HG02981 (cell line): ENCODE measurements around the gene CCDC12.

ENCODE experiments used
- ATAC-seq: cut with Tn5 transposase; IDR thresholded peaks from one replicate; pipeline ENCODE4 v1.9.1; 2021; ENCODE audit warnings: mild to moderate bottlenecking, moderate library complexity; ENCODE audit not compliant: unreplicated experiment

Gene CCDC12

GRCh38 chr3:46878781-46879436, 97.6 kb downstream of the CCDC12 start:
- no peak for ATAC-seq

- ATAC-seq, result no peak
Measured at GRCh38 chr3:46877406-46878125, 99.0 kb downstream of the CCDC12 start, which contains the start of gene PTH1R. Gene PTH1R (plus strand): TSS chr3:46877721. CDS start chr3:46883560, 5,839 bp downstream.

- no peak for ATAC-seq
Measured at GRCh38 chr3:46876313-46877300, 99.9 kb downstream of the CCDC12 start.

- no peak for ATAC-seq
Measured at GRCh38 chr3:46875560-46875959, 101.0 kb downstream of the CCDC12 start.

GRCh38 chr3:46874430-46874829, 102.1 kb downstream of the CCDC12 start:
- no peak for ATAC-seq

- ATAC-seq, result no peak
Measured at GRCh38 chr3:46873521-46873920, 103.0 kb downstream of the CCDC12 start.
